Pons (tissue), 1 donor: ENCODE measurements around the gene NFKBIZ.
A peak's percentile ranks its signal among the peaks of the same experiment; 100 is the strongest.
"Not testable (repeated sequence)": the region's sequence is repeated elsewhere in the genome, so short reads cannot be mapped to it uniquely, and the experiment has no call there.

Source experiments
- DNase-seq: peaks from one replicate; pipeline ENCODE4 v3.0.0-alpha.2; 2016; ENCODE audit warnings: low spot score

NFKBIZ gene

GRCh38 chr3:101850246-101851051, 1.1 kb downstream of the NFKBIZ start:
- DNase-seq = peak; percentile 38

- peak; percentile 18 for DNase-seq
Measured at GRCh38 chr3:101851072-101851770, 1.9 kb downstream of the NFKBIZ start.

- no peak for DNase-seq
Measured at GRCh38 chr3:101851850-101852714, 2.8 kb downstream of the NFKBIZ start.

GRCh38 chr3:101852983-101853840, 3.9 kb downstream of the NFKBIZ start:
- DNase-seq = no peak

- no peak for DNase-seq
Measured at GRCh38 chr3:101853982-101854381, 4.7 kb downstream of the NFKBIZ start.

GRCh38 chr3:101854608-101855304, 5.4 kb downstream of the NFKBIZ start:
- DNase-seq = no peak

GRCh38 chr3:101857301-101857741, 8.0 kb downstream of the NFKBIZ start:
- peak; percentile 59 for DNase-seq

GRCh38 chr3:101858464-101859030, 9.2 kb downstream of the NFKBIZ start:
- no peak for DNase-seq

- DNase-seq = no peak
Measured at GRCh38 chr3:101859882-101860448, 10.7 kb downstream of the NFKBIZ start.

GRCh38 chr3:101861212-101861788, 12.0 kb downstream of the NFKBIZ start:
- no peak for DNase-seq

- DNase-seq = no peak
Measured at GRCh38 chr3:101861789-101862415, 12.6 kb downstream of the NFKBIZ start.

GRCh38 chr3:101862416-101863165, 13.3 kb downstream of the NFKBIZ start:
- no peak for DNase-seq

- not testable (repeated sequence) for DNase-seq
Measured at GRCh38 chr3:101864926-101865325, 15.6 kb downstream of the NFKBIZ start.

- no peak for DNase-seq
Measured at GRCh38 chr3:101865751-101866509, 16.6 kb downstream of the NFKBIZ start.

- no peak for DNase-seq
Measured at GRCh38 chr3:101867511-101867910, 18.2 kb downstream of the NFKBIZ start.

GRCh38 chr3:101867996-101868395, 18.7 kb downstream of the NFKBIZ start:
- no peak for DNase-seq
